GM10847 (cell line): Measurements from ENCODE around the gene LYL1.

Experiments
- POLR2A ChIP-seq: IDR thresholded peaks from 2 replicates; pipeline ENCODE4 v1.6.1; 2011; ENCODE audit not compliant: insufficient read length; ENCODE audit errors: extremely low read depth

LYL1 gene

DNA sequence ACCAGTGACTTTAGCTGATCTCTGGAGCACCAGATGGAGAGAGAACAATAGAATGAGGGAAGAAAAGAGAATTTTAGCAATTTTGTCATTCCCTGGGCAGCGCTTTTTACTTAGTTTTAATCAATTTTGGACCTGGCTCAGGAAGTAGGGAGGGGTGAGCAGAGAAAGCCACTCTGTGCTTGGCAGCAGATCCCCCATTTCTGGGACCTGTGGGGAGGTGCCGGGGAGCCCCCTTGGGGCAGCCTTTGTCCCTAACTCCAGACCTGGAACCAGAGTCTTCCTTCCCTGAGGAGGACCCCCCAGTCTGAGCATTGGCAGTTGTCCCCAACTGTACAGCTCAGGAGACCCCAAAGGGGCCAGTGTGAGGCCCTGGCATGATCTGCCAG, 10.5 kb downstream of the LYL1 start:
- no peak for TF ChIP-seq POLR2A

DNA sequence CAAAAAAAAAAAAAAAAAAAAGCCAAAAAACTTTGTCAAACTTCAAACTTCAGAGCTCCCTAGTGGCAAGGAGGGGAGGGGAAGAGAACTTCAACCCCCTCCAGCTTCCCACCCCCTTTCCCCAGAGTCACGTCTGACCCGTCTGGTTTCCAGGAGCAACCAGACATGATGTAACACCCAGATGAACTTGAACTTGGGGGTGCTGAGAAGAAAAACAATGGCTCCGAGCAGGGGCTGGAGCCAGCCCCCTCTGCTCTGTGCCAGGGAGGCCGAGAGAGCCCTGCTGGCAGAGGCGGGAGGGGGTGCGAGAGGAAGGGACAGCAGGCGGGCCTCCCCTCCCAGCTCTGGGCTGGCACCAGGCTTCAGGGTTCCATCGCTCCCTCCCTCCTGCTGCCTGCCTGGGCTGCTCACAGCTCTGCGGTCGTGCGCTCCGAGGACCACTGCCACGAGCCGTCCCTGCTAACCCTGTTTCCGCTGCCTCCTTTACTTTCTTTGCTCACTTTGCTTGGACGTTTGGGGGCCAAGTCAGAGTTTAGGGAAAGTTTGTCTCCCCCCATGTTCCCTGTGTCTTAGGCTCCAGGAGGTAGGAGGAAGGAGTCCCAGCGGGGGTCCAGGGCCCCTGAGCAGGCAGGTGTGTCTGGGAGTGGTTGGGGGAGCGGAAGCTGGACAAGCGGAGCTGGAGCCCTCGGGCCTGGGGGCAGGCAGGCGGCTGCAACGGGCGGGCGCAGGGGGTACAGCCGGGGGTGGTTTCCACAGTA, 11.1 kb downstream of the LYL1 start:
- no peak for TF ChIP-seq POLR2A

DNA sequence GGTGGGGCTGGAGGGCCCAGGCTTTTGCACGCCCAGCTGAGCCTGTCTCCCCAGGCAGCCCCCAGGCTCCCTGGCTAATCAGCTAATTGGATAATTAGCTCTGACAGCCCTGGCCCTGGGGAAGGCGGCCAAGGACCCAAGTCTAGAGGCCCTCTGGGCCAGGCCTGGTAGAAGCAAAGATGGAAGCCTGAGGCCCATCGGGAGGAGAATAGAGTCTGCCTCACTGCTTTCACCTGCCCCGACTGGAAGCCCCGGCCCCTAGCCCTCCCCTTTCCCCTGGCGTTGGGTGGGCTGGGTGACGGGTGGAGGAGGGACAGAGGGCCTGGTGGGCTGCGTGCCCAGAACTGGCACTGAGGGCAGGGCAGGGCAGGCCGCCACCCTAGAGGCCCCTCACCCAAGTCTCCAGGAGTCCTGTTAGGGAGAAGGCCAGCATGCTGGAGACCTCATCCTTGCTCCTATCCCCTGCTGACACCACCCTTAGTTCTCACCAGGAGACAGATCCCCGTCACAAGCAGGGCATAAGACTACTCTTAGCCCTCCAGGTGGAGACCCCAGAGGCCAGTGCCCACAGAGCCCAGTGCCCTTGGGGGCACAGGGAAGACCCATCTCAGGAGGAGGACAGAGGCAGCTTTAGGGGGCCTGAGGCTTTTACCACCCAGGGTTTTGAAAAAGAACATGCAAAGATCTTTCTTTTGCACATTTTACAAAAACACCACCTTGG, 12.0 kb downstream of the LYL1 start:
- TF ChIP-seq POLR2A = no peak

DNA sequence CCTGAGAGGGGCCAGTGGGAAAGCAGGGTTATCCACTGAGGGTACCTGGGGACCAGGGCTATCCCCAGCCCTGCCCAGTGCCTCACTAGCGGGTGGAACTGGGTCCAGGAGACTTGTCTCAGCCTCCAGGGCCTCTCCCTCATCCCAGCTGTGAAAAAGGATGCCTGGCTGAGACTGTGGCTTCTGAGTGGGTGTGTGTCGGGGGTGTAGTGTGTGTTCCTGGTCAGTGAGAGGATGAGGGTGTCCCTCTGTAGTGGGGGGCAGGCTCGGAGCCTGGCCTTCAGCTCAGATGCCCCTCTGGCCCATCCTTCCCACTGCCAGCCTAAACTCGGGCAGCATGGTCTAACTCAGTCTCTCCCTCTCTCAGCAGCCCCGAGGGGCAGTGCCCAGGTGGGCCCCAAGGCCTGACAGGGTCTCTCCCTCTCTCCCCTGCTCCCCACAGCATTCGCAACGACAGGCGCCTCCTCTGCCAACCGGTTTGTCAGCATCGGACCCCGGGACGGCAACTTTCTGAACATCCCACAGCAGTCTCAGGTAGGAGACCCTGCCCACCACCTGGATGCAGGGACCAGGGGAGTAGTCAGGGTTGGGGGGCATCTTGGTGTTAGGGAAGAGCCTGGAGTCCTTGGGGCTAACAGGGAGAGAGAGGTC, 12.7 kb downstream of the LYL1 start:
- no peak for TF ChIP-seq POLR2A

DNA sequence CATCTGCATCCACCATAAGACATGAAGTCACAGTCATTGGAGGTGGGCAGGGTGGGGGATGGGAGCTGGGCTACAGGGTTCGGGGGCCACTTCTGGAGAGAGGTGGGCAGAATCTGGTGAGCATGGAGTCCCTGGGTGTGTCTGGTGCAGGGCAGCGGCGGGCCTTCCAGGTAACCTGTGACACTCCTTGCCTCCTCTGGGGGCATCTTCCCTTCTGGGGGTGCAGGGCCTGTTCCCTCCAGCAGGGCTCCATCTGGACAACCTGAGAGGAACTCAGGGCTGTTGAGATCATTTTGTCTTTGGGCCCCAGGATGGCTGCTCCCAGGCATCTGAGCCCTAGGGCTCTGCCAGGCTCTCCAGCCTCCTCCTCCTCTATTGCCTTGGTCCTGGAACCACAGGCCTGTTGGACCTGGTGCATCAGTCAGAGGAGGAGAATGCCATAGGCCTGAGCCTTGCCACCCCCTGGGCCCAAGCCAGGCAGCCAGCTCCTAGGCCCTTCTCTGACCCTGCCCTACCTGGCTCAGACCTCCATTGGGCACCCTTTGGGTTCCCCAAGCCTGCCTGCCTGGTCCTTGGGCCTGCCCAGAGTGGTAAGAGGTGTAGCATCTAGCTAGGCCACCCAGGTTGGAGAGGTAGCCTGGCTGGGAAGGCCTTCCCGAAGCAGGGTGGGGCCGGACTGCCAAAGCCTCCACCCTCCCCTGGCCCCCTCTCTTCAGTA, 13.4 kb downstream of the LYL1 start:
- no peak for TF ChIP-seq POLR2A

DNA sequence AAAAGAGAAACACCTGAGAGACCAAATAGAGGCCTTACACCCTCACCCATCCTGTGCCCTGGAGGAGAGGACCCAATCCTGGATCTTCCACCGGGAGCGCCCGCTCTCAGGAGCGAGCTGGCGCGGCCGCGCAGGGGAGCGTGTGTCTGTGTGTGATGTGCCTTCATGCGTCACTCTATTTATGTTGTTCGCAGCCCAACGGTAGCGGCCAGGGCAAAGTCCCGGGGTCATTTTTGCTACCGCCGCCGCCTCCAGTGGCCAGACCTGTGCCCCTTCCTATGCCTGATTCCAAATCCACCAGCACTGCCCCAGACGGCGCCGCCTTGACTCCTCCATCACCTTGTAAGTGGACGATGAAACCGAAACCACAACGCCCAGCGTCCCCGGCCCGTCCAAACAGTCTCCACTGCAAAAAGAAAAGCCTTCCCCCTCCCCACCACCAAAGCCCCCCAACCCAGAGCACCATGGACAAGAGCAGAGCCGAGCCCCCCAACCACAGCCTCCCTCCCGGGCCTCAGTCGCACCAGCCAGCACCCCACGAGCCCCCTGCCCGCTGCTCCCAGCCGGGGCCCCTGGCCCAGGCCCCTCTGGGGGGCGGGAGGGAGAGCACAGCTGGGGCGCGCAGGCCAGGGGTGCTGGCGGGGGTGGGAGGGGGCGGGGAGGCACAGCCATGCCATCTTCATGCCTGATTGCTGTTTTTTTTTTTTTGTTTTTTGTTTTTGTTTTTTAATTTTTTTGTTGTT, 14.7 kb downstream of the LYL1 start:
- TF ChIP-seq POLR2A = no peak

DNA sequence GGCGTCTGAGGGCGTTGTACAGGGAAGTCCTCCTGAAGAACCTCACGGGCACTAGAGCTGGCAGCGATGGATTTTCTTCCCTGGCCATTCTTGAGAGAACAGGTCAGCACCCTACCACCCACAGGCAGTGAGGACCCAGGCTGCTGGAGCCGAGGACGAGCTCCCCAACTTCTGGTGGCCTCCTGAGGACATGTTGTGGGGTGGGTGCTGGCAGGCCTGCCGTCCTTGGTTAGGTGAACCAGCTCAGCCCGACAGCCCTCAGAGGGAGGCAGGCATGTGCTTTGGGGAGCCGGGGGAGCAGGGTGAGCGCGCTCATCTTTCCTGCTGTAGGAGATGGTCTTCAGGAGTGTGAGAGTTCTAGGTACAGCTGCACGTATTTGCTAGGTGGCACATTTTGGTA, 15.4 kb downstream of the LYL1 start:
- TF ChIP-seq POLR2A = no peak

DNA sequence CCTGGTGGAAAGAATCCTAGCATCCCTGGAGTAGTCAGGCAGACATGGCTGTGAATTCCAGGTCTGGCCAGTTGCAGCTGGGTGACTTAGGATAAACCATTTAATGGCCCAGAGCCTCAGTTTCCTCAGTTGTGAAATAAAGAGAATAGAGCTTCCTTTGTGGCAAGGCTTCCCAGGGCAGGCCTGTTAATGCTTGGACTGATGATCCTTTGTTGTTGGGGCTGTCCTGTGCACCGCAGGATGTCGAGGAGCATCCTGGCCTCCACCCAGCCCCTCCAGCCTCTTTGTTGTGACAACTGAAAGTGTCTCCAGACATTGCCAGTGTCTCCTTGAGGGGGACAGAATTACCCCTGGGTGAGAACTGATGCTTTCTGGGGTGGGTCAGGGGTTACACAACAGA, 16.3 kb downstream of the LYL1 start:
- no peak for TF ChIP-seq POLR2A

DNA sequence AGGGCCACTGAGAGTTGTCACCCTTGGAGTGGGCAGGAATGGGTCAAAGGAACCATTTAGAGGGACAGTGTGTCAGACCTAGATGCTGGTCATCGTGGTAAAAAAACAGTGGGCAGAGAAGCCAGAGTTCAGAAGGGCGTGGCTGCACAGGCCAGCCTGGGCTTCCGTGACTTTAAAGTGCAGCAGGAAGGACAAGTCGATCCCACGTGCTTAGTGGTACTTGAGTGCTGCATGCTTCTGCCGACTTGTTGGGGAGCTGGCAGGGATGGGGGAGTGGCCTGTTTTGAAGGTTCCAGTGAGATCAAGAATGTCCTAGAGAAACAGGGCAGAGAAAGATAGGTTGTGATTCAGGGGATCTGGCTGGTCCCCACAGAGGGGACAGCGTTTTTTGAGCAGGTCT, 17.0 kb downstream of the LYL1 start:
- TF ChIP-seq POLR2A = no peak

DNA sequence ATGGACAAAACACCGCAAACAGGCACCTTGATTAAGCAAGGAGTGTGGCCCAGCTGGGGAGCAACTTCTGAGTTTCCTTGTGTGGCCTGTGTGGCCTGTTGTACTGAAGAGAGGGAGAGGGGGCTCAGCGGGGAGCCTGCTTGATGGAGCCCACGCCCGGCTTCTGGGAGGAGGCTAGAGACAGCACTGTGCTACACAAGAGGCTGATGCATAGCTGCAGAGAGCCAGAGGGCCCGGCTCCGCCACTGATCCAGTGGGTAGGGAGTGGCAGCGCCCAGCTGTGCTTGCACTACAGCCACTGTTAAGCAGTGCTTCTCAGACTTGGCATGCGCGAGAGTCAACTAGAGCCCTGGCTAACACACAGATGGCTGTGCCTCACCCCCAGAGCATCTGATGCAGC, 19.0 kb downstream of the LYL1 start:
- TF ChIP-seq POLR2A = no peak

DNA sequence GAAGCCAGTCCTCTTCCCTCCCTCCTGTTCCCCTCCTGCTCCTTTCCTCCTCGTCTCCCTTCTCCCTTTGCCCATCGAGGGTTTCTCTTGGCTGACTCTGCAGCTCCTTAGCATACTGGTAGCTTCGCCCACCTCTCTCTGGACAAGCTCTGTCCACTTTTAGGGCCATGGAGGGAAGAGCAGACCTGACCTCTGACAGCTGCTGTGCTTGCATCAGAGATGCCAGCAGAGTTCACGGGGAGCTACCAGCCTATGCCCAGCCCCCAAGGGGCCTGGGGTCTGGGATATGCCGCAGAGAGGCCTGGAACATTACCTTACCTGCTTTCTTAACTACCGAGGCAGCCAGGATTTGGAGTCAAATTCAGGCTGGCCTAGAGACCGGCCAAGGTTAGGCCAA, 19.7 kb downstream of the LYL1 start:
- TF ChIP-seq POLR2A = no peak

DNA sequence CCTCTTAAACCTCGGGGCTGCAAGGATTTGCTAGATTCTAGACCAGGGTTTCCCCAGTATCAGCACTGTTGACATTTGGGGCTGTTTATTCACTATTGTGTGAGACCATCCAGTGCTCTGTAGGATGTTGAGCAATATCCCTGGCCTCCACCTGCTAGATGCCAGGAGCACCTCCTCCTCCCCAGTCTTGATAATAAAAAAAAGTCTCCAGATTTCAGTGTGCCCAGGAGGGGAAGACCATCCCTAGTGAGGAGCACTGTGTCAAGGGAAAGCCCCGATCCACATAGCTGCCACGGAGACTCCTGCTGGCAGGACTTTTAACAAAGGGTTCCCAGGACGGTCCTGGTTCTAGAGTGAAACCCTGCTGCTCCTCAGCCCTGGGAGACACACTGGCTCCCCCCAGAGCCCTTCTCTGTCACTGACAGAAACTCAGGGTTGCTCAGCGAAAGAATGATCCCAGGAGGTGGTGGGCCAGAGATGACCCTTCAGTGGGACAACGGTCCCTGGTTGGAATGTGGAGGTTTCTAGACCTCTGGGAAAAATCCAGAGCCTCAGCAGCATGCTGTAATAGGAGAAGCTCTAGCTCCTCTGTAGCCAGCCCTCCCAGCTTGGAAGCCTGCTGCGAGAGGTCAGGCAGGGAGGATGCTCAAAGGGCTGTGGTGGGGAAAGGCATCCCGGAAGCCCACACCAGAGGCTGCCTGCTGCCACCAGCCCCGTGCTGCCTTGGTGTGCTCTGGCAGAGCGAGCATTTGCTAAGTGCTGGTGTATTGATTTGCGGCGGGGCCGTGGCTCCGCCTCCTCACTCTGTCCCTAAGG, 20.3 kb downstream of the LYL1 start:
- TF ChIP-seq POLR2A = no peak

DNA sequence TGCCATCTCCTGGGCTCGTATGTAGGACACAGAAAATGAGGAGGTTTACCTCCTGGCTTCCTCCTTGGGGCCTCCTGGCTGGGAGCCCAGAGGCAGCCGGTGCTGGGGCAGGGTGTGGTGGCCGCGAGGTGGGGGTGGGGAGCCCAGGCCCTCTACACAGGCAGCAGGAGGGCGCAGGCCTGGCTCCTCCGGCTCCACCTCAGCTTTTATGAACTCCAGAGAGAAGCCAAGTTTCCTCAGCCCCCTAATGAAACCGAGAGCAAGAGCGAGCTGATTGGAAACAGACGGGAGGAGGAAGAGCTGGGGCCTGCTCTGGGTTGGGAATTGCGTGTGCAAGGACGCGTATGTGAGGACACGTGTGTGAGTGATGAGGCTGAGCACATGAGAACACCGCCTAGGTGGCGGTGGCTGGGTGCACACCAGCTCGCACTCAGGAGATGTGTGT, 23.1 kb downstream of the LYL1 start:
- TF ChIP-seq POLR2A = no peak

DNA sequence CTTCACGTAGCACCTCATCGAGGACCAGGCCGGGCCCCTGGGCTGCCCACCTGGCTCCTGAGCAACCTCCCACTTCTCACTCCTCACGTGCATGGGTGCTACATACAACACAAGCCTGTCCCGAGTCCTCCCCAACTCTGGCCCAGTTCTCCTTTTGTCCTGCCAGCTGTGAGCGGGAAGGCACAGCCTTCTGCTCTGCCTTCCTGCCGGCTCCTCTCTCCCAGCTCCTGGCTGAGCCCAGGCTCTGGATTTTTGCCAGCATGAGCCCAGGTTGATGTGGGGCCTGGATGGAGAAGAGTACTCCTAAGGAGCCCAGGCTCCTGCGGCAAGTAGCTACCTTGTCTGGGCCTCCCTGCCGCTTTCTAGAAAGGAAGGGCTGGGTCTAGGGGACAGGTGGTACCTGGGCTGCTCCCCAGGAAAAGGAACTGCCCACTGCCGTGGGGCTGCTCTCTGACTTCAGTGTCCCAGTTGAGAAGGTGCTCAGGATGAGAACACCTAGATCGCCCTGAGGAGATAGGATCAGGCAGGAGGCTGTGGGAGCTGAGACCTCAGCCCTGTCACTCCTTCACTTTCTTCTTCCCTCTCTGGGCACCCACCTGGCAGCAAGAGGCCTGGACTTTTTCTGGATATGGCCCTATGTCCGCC, 23.6 kb downstream of the LYL1 start:
- no peak for TF ChIP-seq POLR2A
